OCI-LY3 (cell line): Measurements from ENCODE around the gene MAPK8IP2.

Experiments used
- H2AFZ ChIP-seq: fragments of 200-600, 300-600 bp; shearing (Covaris generic); 2 replicates; pipeline ENCODE4 v1.6.0; 2014; ENCODE audit warnings: antibody characterized with exemption, low read depth, low read length
- H3K27ac ChIP-seq: fragments of 200-600, 300-600 bp; sonication (generic); 2 replicates; pipeline ENCODE4 v1.5.1; 2014; ENCODE audit warnings: mild to moderate bottlenecking, low read length, moderate library complexity, mixed read lengths
- H3K27me3 ChIP-seq: fragments of 200-600, 300-600 bp; sonication (generic); 2 replicates; pipeline ENCODE4 v1.6.1; 2014; ENCODE audit warnings: low read depth, low read length, mixed read lengths
- H3K36me3 ChIP-seq: fragments of 200-600, 300-600 bp; sonication (generic); replicated peaks from 2 replicates; pipeline ENCODE3; 2014; ENCODE audit warnings: low read depth, low read length, mixed read lengths
- H3K4me1 ChIP-seq: fragments of 300-600, 200-600 bp; sonication (generic); 2 replicates; pipeline ENCODE4 v1.6.1; 2014; ENCODE audit warnings: low read length, mixed read lengths
- H3K4me2 ChIP-seq: fragments of 200-600, 300-600 bp; sonication (generic); 2 replicates; pipeline ENCODE4 v1.6.1; 2014; ENCODE audit warnings: low read length, mixed read lengths
- H3K4me3 ChIP-seq: fragments of 300-600, 200-600 bp; sonication (generic); 2 replicates; pipeline ENCODE4 v1.5.1; 2014; ENCODE audit warnings: antibody characterized with exemption, mild to moderate bottlenecking, low read length, moderate library complexity
- H3K79me2 ChIP-seq: fragments of 300-600, 200-600 bp; shearing (Covaris generic); 2 replicates; pipeline ENCODE4 v1.6.1; 2014; ENCODE audit warnings: mild to moderate bottlenecking, low read length, mixed read lengths
- H3K9ac ChIP-seq: fragments of 300-600, 200-600 bp; shearing (Covaris generic); 2 replicates; pipeline ENCODE4 v1.6.0; 2014; ENCODE audit warnings: mild to moderate bottlenecking, low read length, moderate library complexity
- H3K9me3 ChIP-seq: fragments of 200-600, 300-600 bp; shearing (Covaris generic); 2 replicates; pipeline ENCODE4 v1.6.1; 2014; ENCODE audit warnings: low read length, mixed read lengths; ENCODE audit not compliant: insufficient read depth
- H4K20me1 ChIP-seq: fragments of 200-600, 300-600 bp; sonication (generic); 2 replicates; pipeline ENCODE4 v1.6.1; 2016; ENCODE audit warnings: low read length, mixed read lengths; ENCODE audit not compliant: insufficient read depth
- CTCF ChIP-seq: fragments of 200-600, 300-600 bp; sonication (generic); IDR thresholded peaks from 2 replicates; pipeline ENCODE4 v1.5.1; 2014; ENCODE audit warnings: antibody characterized with exemption, low read length, low read depth
- EZH2phosphoT487 ChIP-seq: fragments of 200-600 bp; shearing (Covaris generic); IDR thresholded peaks from 2 replicates; pipeline ENCODE4 v1.6.1; 2018; ENCODE audit warnings: antibody characterized with exemption, mixed run types, low read depth

The MAPK8IP2 gene

GRCh38 chr22:50563413-50564160 is 37.0 kb upstream of the MAPK8IP2 start:
- H3K27ac ChIP-seq = no peak overlapping the region
- no peaks in the 10 kb centered on the region for H3K27me3 ChIP-seq
- TF ChIP-seq CTCF (no peak), EZH2phosphoT487 (no peak)
- H3K9me3 ChIP-seq = no peaks in the 10 kb centered on the region
- peaks cover 2% of the 10 kb centered on the region for H3K36me3 ChIP-seq
- H3K4me3 ChIP-seq = peak overlapping the region; percentile 87
- peak overlapping the region; percentile 61 for H3K9ac ChIP-seq
- H2AFZ ChIP-seq = no peak overlapping the region
- no peaks in the 10 kb centered on the region for H3K4me1 ChIP-seq
- no peaks in the 10 kb centered on the region for H4K20me1 ChIP-seq
- peak overlapping the region; percentile 79 for H3K4me2 ChIP-seq
- H3K79me2 ChIP-seq = no peaks in the 10 kb centered on the region

GRCh38 chr22:50564289-50564688 is 36.3 kb upstream of the MAPK8IP2 start:
- no peak overlapping the region for H3K27ac ChIP-seq
- no peak overlapping the region for H2AFZ ChIP-seq
- H3K9ac ChIP-seq = no peak overlapping the region
- peaks cover 2% of the 10 kb centered on the region for H3K36me3 ChIP-seq
- H3K4me2 ChIP-seq = no peak overlapping the region
- no peaks in the 10 kb centered on the region for H4K20me1 ChIP-seq
- H3K9me3 ChIP-seq = no peaks in the 10 kb centered on the region
- H3K4me3 ChIP-seq = no peak overlapping the region
- H3K79me2 ChIP-seq = no peaks in the 10 kb centered on the region
- H3K27me3 ChIP-seq = no peaks in the 10 kb centered on the region
- TF ChIP-seq CTCF = no peak
- TF ChIP-seq EZH2phosphoT487 = no peak
- H3K4me1 ChIP-seq = no peaks in the 10 kb centered on the region

- H3K4me2 ChIP-seq = no peak overlapping the region
- no peaks in the 10 kb centered on the region for H4K20me1 ChIP-seq
- H3K27ac ChIP-seq = no peak overlapping the region
- H3K36me3 ChIP-seq = peaks cover 6% of the 10 kb centered on the region
- no peak overlapping the region for H2AFZ ChIP-seq
- H3K9me3 ChIP-seq = no peaks in the 10 kb centered on the region
- no peak overlapping the region for H3K9ac ChIP-seq
- no peak overlapping the region for H3K4me3 ChIP-seq
- H3K4me1 ChIP-seq = no peaks in the 10 kb centered on the region
- no peaks in the 10 kb centered on the region for H3K79me2 ChIP-seq
- no peaks in the 10 kb centered on the region for H3K27me3 ChIP-seq
- no peak for TF ChIP-seq CTCF
- no peak for TF ChIP-seq EZH2phosphoT487
Measured at GRCh38 chr22:50567721-50568252, 32.8 kb upstream of the MAPK8IP2 start.

GRCh38 chr22:50568626-50569025 is 32.0 kb upstream of the MAPK8IP2 start:
- Histone ChIP-seq H3K27ac (no peak overlapping the region), H3K9me3 (no peaks in the 10 kb centered on the region), H3K4me3 (no peak overlapping the region), H4K20me1 (no peaks in the 10 kb centered on the region), H3K4me1 (no peaks in the 10 kb centered on the region), H3K36me3 (peaks cover 6% of the 10 kb centered on the region), H3K9ac (no peak overlapping the region), H3K4me2 (no peak overlapping the region), H3K27me3 (no peaks in the 10 kb centered on the region), H3K79me2 (no peaks in the 10 kb centered on the region), H2AFZ (no peak overlapping the region)
- no peak for TF ChIP-seq CTCF
- no peak for TF ChIP-seq EZH2phosphoT487
